GM10266 (cell line): ENCODE measurements around the gene C4orf54.

ENCODE experiments used
- DNase-seq: peaks from one replicate; pipeline ENCODE4 v3.0.0; 2012; ENCODE audit errors: extremely low spot score
- CTCF ChIP-seq: IDR thresholded peaks from 2 replicates; pipeline ENCODE4 v1.5.1; 2012; ENCODE audit warnings: mild to moderate bottlenecking, low read depth; ENCODE audit not compliant: control insufficient read depth, insufficient read depth; ENCODE audit errors: missing control alignments

Gene C4orf54

GRCh38 chr4:99612704-99613103 lies 44.9 kb downstream of the C4orf54 start:
- DNase-seq = no peak
- TF ChIP-seq CTCF = no peak

GRCh38 chr4:99612281-99612680 lies 45.3 kb downstream of the C4orf54 start:
- DNase-seq = no peak
- TF ChIP-seq CTCF = no peak

DNA sequence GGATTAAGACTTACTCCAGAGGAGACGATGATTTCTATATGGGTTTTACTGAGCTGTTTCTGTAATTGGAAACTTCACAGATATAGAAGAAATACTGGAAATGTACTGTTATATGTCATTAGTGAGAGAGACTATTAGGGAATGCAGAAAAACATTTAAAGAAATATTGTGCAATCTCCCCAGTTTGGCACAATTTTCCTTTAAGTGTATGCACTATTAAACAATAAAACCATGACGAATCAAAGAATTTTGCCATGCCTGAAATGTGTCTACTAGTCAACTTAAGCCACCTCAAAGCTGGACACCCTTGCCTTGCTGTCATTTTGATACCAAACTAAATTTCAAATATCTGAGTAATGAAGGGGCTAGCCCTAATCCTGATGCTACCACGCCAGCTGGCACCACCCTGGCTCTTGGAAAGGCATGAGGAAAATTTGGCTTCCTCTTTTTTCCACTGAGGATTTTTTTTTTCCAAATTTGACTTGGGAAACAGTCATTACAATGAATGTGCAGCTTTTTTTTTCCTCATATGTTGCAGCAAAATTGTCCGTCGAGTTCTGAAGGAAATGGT lies 46.9 kb downstream of the C4orf54 start:
- TF ChIP-seq CTCF = no peak
- no peak for DNase-seq

- TF ChIP-seq CTCF = no peak
- DNase-seq = no peak
Measured at GRCh38 chr4:99608417-99608816, 49.2 kb downstream of the C4orf54 start.
